HEK293 (cell line): ENCODE results near the gene KANK3.

ENCODE experiments used
- CTCF ChIP-seq: fragments of 450-650 bp; formaldehyde crosslinking; IDR thresholded peaks from 2 replicates; pipeline ENCODE4 v1.5.1; 2016; ENCODE audit warnings: missing biosample characterization, missing genetic modification characterization
- REST ChIP-seq: fragments of 450-650 bp; formaldehyde crosslinking; IDR thresholded peaks from 2 replicates; pipeline ENCODE4 v1.5.1; 2016; ENCODE audit warnings: missing biosample characterization, missing genetic modification characterization
- SCRT2 ChIP-seq: fragments of 450-650 bp; formaldehyde crosslinking; IDR thresholded peaks from 2 replicates; pipeline ENCODE4 v1.5.1; 2016; ENCODE audit warnings: missing biosample characterization, missing genetic modification characterization
- ZBTB17 ChIP-seq: fragments of 450-650 bp; formaldehyde crosslinking; IDR thresholded peaks from 2 replicates; pipeline ENCODE4 v1.5.1; 2016; ENCODE audit warnings: missing biosample characterization, missing genetic modification characterization
- ZFP3 ChIP-seq: fragments of 450-650 bp; formaldehyde crosslinking; IDR thresholded peaks from 2 replicates; pipeline ENCODE4 v1.5.1; 2016; ENCODE audit warnings: low read depth, missing biosample characterization, missing genetic modification characterization
- ZNF175 ChIP-seq: fragments of 450-650 bp; formaldehyde crosslinking; IDR thresholded peaks from 2 replicates; pipeline ENCODE4 v1.5.1; 2016; ENCODE audit warnings: missing biosample characterization, missing genetic modification characterization
- ZNF23 ChIP-seq: fragments of 450-650 bp; formaldehyde crosslinking; IDR thresholded peaks from 2 replicates; pipeline ENCODE4 v1.5.1; 2016; ENCODE audit warnings: missing biosample characterization, missing genetic modification characterization, borderline replicate concordance
- ZNF423 ChIP-seq: fragments of 450-650 bp; formaldehyde crosslinking; IDR thresholded peaks from 2 replicates; pipeline ENCODE4 v1.5.1; 2016; ENCODE audit warnings: missing biosample characterization, missing genetic modification characterization
- ZNF530 ChIP-seq: fragments of 450-650 bp; formaldehyde crosslinking; IDR thresholded peaks from 2 replicates; pipeline ENCODE4 v1.5.1; 2016; ENCODE audit warnings: low read depth, missing biosample characterization, missing genetic modification characterization
- ZNF654 ChIP-seq: fragments of 450-650 bp; formaldehyde crosslinking; IDR thresholded peaks from 2 replicates; pipeline ENCODE4 v1.5.1; 2016; ENCODE audit warnings: low read depth, missing biosample characterization, missing genetic modification characterization
- ZNF792 ChIP-seq: fragments of 450-650 bp; formaldehyde crosslinking; IDR thresholded peaks from 2 replicates; pipeline ENCODE4 v1.5.1; 2016; ENCODE audit warnings: missing biosample characterization, missing genetic modification characterization

DNA sequence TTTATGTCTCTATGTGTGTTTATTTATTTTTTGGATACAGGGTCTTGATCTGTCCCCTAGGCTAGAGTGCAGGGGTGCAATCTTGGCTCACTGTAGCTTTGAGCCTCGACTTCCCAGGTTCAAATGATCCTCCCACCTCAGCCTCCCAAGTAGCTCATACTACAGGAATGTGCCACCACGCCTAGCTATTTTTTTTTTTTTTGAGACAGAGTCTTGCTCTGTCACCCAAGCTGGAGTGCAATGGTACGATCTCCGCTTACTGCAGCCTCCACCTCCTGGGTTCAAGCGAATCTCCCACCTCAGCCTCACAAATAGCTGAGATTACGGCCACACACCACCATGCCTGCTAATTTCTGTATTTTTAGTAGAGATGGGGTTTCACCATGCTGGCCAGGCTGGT lies 15.9 kb upstream of the KANK3 start:
- TF ChIP-seq CTCF (tag by site-specific recombination): no peak
- TF ChIP-seq ZBTB17: no peak
- no peak for TF ChIP-seq ZNF423 (tag by site-specific recombination)
- no peak for TF ChIP-seq ZFP3 (tag by site-specific recombination)
- TF ChIP-seq ZNF23 (tag by site-specific recombination): no peak
- TF ChIP-seq ZNF792 (tag by site-specific recombination): no peak
- TF ChIP-seq REST (tag by site-specific recombination): no peak
- TF ChIP-seq ZNF530 (tag by site-specific recombination): no peak
- TF ChIP-seq ZNF175: no peak
- no peak for TF ChIP-seq ZNF654 (tag by site-specific recombination)
- TF ChIP-seq SCRT2 (tag by site-specific recombination): no peak
